Measurements from ENCODE around the gene COA5.

The COA5 gene

GRCh38 chr2:98556344-98557033 is 51.8 kb downstream of the COA5 start:
- Histone ChIP-seq H3K9me3 (ENCODE audit: control insufficient read depth, low read length) (no peaks in the 10 kb centered on the region), H3K36me3 (ENCODE audit: control insufficient read depth, insufficient read depth, low read length) (peaks cover 10% of the 10 kb centered on the region), H3K4me1 (ENCODE audit: control insufficient read depth, insufficient read depth, low read length) (peaks cover 6% of the 10 kb centered on the region), H3K27me3 (ENCODE audit: control insufficient read depth, insufficient read depth, low read length) (no peaks in the 10 kb centered on the region), H3K9ac (ENCODE audit: low read length) (no peak overlapping the region), H3K4me3 (ENCODE audit: low read length) (no peak overlapping the region)

GRCh38 chr2:98555696-98556095 is 52.6 kb downstream of the COA5 start:
- Histone ChIP-seq H3K27me3 (ENCODE audit: control insufficient read depth, insufficient read depth, low read length) (no peaks in the 10 kb centered on the region), H3K36me3 (ENCODE audit: control insufficient read depth, insufficient read depth, low read length) (peaks cover 10% of the 10 kb centered on the region), H3K4me3 (ENCODE audit: low read length) (no peak overlapping the region), H3K4me1 (ENCODE audit: control insufficient read depth, insufficient read depth, low read length) (peaks cover 6% of the 10 kb centered on the region), H3K9me3 (ENCODE audit: control insufficient read depth, low read length) (no peaks in the 10 kb centered on the region), H3K9ac (ENCODE audit: low read length) (no peak overlapping the region)

GRCh38 chr2:98554116-98554861 is 54.0 kb downstream of the COA5 start:
- Histone ChIP-seq H3K4me3 (ENCODE audit: low read length) (no peak overlapping the region), H3K9ac (ENCODE audit: low read length) (no peak overlapping the region), H3K9me3 (ENCODE audit: control insufficient read depth, low read length) (no peaks in the 10 kb centered on the region), H3K4me1 (ENCODE audit: control insufficient read depth, insufficient read depth, low read length) (peaks cover 3% of the 10 kb centered on the region), H3K27me3 (ENCODE audit: control insufficient read depth, insufficient read depth, low read length) (no peaks in the 10 kb centered on the region), H3K36me3 (ENCODE audit: control insufficient read depth, insufficient read depth, low read length) (peaks cover 8% of the 10 kb centered on the region)

- no peak overlapping the region for H3K4me3 ChIP-seq (ENCODE audit: low read length)
- no peaks in the 10 kb centered on the region for H3K4me1 ChIP-seq (ENCODE audit: control insufficient read depth, insufficient read depth, low read length)
- no peak overlapping the region for H3K9ac ChIP-seq (ENCODE audit: low read length)
- H3K9me3 ChIP-seq (ENCODE audit: control insufficient read depth, low read length): no peaks in the 10 kb centered on the region
- peaks cover 7% of the 10 kb centered on the region for H3K36me3 ChIP-seq (ENCODE audit: control insufficient read depth, insufficient read depth, low read length)
- H3K27me3 ChIP-seq (ENCODE audit: control insufficient read depth, insufficient read depth, low read length): no peaks in the 10 kb centered on the region
Measured at GRCh38 chr2:98552499-98553179, 55.7 kb downstream of the COA5 start.

- H3K4me1 ChIP-seq (ENCODE audit: control insufficient read depth, insufficient read depth, low read length): no peaks in the 10 kb centered on the region
- H3K36me3 ChIP-seq (ENCODE audit: control insufficient read depth, insufficient read depth, low read length): peaks cover 7% of the 10 kb centered on the region
Measured at GRCh38 chr2:98551316-98551715, 57.0 kb downstream of the COA5 start.

DNA sequence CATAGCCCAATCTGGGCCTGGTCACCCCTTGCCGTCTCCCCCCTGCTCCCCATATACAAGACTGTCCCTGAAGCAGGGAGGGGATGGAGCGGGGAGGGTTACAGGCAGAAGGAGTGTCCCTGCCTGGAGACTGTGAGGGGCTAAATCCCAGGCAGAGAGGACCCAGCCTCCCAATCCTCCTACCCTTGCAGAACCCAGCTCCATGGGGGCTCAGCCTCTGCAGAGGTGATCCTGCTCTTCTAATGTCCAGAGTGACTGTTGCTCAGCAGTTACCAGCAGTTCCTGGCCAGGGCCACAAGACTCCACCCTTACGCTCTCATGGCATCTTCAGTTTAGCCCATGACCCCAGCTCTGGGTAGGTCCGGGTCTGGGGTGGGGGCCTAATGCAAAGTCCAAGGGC is 58.1 kb downstream of the COA5 start:
- Histone ChIP-seq H3K4me3 (ENCODE audit: low read length) (no peak overlapping the region), H3K36me3 (ENCODE audit: control insufficient read depth, insufficient read depth, low read length) (no peaks in the 10 kb centered on the region), H3K9ac (ENCODE audit: low read length) (no peak overlapping the region), H3K9me3 (ENCODE audit: control insufficient read depth, low read length) (no peaks in the 10 kb centered on the region), H3K27me3 (ENCODE audit: control insufficient read depth, insufficient read depth, low read length) (no peaks in the 10 kb centered on the region), H3K4me1 (ENCODE audit: control insufficient read depth, insufficient read depth, low read length) (no peaks in the 10 kb centered on the region)

More at GRCh38 chr2:98551316-98551715, 57.0 kb downstream of the COA5 start:
- Histone ChIP-seq H3K9me3 (ENCODE audit: control insufficient read depth, low read length) (no peaks in the 10 kb centered on the region), H3K27me3 (ENCODE audit: control insufficient read depth, insufficient read depth, low read length) (no peaks in the 10 kb centered on the region), H3K4me3 (ENCODE audit: low read length) (no peak overlapping the region), H3K9ac (ENCODE audit: low read length) (no peak overlapping the region)
